HepG2 (cell line): ENCODE measurements around the gene STXBP2. TPM values are rescaled to one million over a fixed set of nuclear protein-coding genes. Genes with fewer than 3 reads are reported as not detected.

Source experiments
- ATRX ChIP-seq: sonication (generic); formaldehyde crosslinking; IDR thresholded peaks from 2 replicates; pipeline ENCODE4 v1.4.0; 2020; ENCODE audit warnings: missing genetic modification reagents, borderline replicate concordance
- BCL6 ChIP-seq: IDR thresholded peaks from 2 replicates; pipeline ENCODE4 v1.6.1; 2016; ENCODE audit warnings: missing genetic modification reagents, missing compliant biosample characterization
- CBX5 ChIP-seq: sonication (generic); formaldehyde crosslinking; IDR thresholded peaks from 2 replicates; pipeline ENCODE4 v1.4.0; 2020; ENCODE audit warnings: missing genetic modification reagents, borderline replicate concordance
- CSRNP1 ChIP-seq: sonication (generic); formaldehyde crosslinking; IDR thresholded peaks from 2 replicates; pipeline ENCODE4 v1.8.1; 2023; ENCODE audit warnings: mild to moderate bottlenecking, missing genetic modification reagents
- DPF2 ChIP-seq: sonication (generic); formaldehyde crosslinking; IDR thresholded peaks from 2 replicates; pipeline ENCODE4 v1.4.0; 2020; ENCODE audit warnings: mild to moderate bottlenecking, low read depth, missing genetic modification reagents, borderline replicate concordance
- HNF1A ChIP-seq, 2 experiments: sonication (generic) in 1 of 2; formaldehyde crosslinking in 1 of 2; IDR thresholded peaks; 2 replicates each; pipeline versions ENCODE4 v1.4.0 to v1.6.1; 2016 to 2020; ENCODE audit warnings: borderline replicate concordance in 1 of 2, low read depth in 1 of 2, mild to moderate bottlenecking in 1 of 2, missing genetic modification reagents in 1 of 2
- JDP2 ChIP-seq: sonication (generic); formaldehyde crosslinking; IDR thresholded peaks from 2 replicates; pipeline ENCODE4 v1.8.1; 2022; ENCODE audit warnings: missing genetic modification reagents, borderline replicate concordance
- MED1 ChIP-seq: sonication (generic); formaldehyde crosslinking; IDR thresholded peaks from 2 replicates; pipeline ENCODE4 v1.4.0; 2020; ENCODE audit warnings: missing genetic modification reagents
- NFKB2 ChIP-seq: sonication (generic); formaldehyde crosslinking; IDR thresholded peaks from 2 replicates; pipeline ENCODE4 v1.4.0; 2020; ENCODE audit warnings: missing genetic modification reagents, borderline replicate concordance
- NFRKB ChIP-seq: fragments of 450-650 bp; IDR thresholded peaks from 2 replicates; pipeline ENCODE4 v1.6.1; 2017
- RAD21 ChIP-seq: fragments of 450-650 bp; formaldehyde crosslinking; IDR thresholded peaks from 2 replicates; pipeline ENCODE4 v1.5.0; 2020; ENCODE audit warnings: mild to moderate bottlenecking
- ZMYM3 ChIP-seq: sonication (generic); formaldehyde crosslinking; IDR thresholded peaks from 2 replicates; pipeline ENCODE4 v1.5.1; 2020; ENCODE audit warnings: mild to moderate bottlenecking, missing genetic modification reagents
- ZNF570 ChIP-seq: sonication (generic); formaldehyde crosslinking; IDR thresholded peaks from 2 replicates; pipeline ENCODE4 v1.4.0; 2020; ENCODE audit warnings: mild to moderate bottlenecking, missing genetic modification reagents, borderline replicate concordance
- ZNF589 ChIP-seq: sonication (generic); formaldehyde crosslinking; conservative IDR thresholded peaks from 2 replicates; pipeline ENCODE4 v1.8.0; 2022; ENCODE audit warnings: mild to moderate bottlenecking, moderate library complexity, missing genetic modification reagents
- polyA plus RNA-seq, 8 experiments: library from polyadenylated mRNA; depleted of rRNA in 3 of 8; stranded (reverse) in 7 of 8; unstranded in 1 of 8; fragments of >200 nt; fragmentation: Illumina TruSeq in 4 of 8; extraction: Trizol in 4 of 8; gene quantifications; 2 replicates each; pipeline versions ENCODE4 v1.2.1 to v1.2.3, GENCODE V29; 2011 to 2016; ENCODE audit warnings: low read depth in 4 of 8, missing spikeins in 1 of 8, mixed read lengths in 1 of 8; ENCODE audit not compliant: insufficient read depth in 1 of 8
- total RNA-seq, 5 experiments: library from RNA; depleted of rRNA; stranded (reverse); fragments of >200 nt; fragmentation: Illumina TruSeq; extraction: Trizol; gene quantifications; 2 replicates each; pipeline ENCODE4 v1.2.3, GENCODE V29; 2016; ENCODE audit warnings: low read depth in 1 of 5
- TF ChIP-seq, protein P1 (sequence below): sonication (generic); formaldehyde crosslinking; IDR thresholded peaks from 2 replicates; pipeline ENCODE4 v1.5.0; 2020; ENCODE audit warnings: missing genetic modification reagents, mild to moderate bottlenecking, borderline replicate concordance
- TF ChIP-seq, protein P2 (sequence below): sonication (generic); formaldehyde crosslinking; IDR thresholded peaks from 2 replicates; pipeline ENCODE4 v1.4.0; 2020; ENCODE audit warnings: mild to moderate bottlenecking, missing genetic modification reagents
- TF ChIP-seq, protein P3 (sequence below): sonication (generic); formaldehyde crosslinking; IDR thresholded peaks from 2 replicates; pipeline ENCODE4 v1.8.1; 2023; ENCODE audit warnings: missing genetic modification reagents, mild to moderate bottlenecking, borderline replicate concordance

Gene STXBP2
- total and polyA plus RNA-seq, 2 of the 13 experiments (the other 11 are each of a cell fraction or from before 2014, with no cell fraction given) = 22.8 to 40.1 TPM

DNA sequence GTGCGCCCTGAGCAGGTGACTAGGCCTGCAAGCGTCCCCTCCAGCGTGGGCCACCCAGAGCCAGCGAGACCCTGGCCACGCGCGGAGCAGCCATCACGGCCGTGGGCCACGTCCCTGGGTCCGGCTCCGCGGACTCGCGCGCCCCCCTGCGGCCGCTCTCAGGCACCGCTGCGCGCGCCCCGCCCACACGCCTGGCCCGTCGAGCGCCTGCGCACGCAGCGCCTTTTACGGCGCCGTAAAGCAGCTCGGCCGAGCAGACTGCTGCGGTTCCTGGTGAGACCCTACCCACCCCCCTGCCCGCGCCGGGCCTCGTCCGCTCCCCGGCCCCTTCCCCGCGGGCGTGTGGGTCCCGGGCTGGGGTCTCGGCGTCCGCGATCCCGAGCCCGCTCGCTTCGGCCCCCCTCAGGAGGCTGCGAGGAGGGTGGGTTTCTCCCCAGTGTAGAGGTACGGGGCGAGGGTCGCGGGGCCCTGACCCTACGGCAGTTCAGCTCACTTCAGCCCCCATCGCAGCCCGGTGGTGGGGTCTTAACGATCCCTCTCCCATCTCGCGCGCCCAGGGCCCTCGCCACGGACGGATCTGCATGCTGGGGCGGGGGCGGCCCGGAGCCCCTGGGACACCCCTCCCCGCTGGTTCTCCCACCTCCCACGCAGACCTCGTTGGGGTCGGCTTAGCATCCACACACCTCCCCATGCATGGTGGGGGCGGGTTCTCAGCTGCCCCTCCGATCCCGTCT lies 43.9 kb downstream of the STXBP2 start, which contains the start of gene TRAPPC5 (continued):
- no peak for TF ChIP-seq ZNF570 (CRISPR knock-in tag)
- TF ChIP-seq DPF2 (CRISPR knock-in tag) = no peak
- TF ChIP-seq CBX5 (CRISPR knock-in tag) = no peak
- no peak for TF ChIP-seq ATRX
- TF ChIP-seq NFRKB = no peak
- TF ChIP-seq RAD21 (CRISPR knock-in tag) = peak; percentile 99
- no peak for TF ChIP-seq HNF1A (IDR thresholded peaks at IDR 0.05; ENCODE audit: low read depth)
- TF ChIP-seq HNF1A (CRISPR knock-in tag; IDR thresholded peaks at IDR 0.05; ENCODE audit: borderline replicate concordance) = peak; percentile 5
- 0 out of 2 replicates have a peak, but pooled peaks have one; percentile 7 for TF ChIP-seq BCL6 (CRISPR knock-in tag)
- TF ChIP-seq CSRNP1 (CRISPR knock-in tag) = no peak
- TF ChIP-seq, protein P1, sequence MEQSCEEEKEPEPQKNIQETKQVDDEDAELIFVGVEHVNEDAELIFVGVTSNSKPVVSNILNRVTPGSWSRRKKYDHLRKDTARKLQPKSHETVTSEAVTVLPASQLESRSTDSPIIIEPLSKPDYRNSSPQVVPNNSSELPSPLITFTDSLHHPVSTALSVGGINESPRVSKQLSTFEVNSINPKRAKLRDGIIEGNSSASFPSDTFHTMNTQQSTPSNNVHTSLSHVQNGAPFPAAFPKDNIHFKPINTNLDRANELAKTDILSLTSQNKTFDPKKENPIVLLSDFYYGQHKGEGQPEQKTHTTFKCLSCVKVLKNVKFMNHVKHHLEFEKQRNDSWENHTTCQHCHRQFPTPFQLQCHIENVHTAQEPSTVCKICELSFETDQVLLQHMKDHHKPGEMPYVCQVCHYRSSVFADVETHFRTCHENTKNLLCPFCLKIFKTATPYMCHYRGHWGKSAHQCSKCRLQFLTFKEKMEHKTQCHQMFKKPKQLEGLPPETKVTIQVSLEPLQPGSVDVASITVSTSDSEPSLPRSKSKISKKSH (CRISPR knock-in tag) = no peak
- TF ChIP-seq ZNF589 = no peak
- no peak for TF ChIP-seq JDP2 (CRISPR knock-in tag)
- TF ChIP-seq, protein P2, sequence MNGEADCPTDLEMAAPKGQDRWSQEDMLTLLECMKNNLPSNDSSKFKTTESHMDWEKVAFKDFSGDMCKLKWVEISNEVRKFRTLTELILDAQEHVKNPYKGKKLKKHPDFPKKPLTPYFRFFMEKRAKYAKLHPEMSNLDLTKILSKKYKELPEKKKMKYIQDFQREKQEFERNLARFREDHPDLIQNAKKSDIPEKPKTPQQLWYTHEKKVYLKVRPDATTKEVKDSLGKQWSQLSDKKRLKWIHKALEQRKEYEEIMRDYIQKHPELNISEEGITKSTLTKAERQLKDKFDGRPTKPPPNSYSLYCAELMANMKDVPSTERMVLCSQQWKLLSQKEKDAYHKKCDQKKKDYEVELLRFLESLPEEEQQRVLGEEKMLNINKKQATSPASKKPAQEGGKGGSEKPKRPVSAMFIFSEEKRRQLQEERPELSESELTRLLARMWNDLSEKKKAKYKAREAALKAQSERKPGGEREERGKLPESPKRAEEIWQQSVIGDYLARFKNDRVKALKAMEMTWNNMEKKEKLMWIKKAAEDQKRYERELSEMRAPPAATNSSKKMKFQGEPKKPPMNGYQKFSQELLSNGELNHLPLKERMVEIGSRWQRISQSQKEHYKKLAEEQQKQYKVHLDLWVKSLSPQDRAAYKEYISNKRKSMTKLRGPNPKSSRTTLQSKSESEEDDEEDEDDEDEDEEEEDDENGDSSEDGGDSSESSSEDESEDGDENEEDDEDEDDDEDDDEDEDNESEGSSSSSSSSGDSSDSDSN = peak; percentile 25; the same call in 1 of the 2 replicates
- no peak; the same call in 1 of the 2 replicates for TF ChIP-seq MED1 (CRISPR knock-in tag)
- no peak for TF ChIP-seq ZMYM3 (CRISPR knock-in tag)
- no peak for TF ChIP-seq NFKB2 (CRISPR knock-in tag)
- TF ChIP-seq, protein P3, sequence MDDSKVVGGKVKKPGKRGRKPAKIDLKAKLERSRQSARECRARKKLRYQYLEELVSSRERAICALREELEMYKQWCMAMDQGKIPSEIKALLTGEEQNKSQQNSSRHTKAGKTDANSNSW (CRISPR knock-in tag) = peak; percentile 55; the same call in 1 of the 2 replicates
